ENCODE results near the gene GUSB.

The GUSB gene

DNA sequence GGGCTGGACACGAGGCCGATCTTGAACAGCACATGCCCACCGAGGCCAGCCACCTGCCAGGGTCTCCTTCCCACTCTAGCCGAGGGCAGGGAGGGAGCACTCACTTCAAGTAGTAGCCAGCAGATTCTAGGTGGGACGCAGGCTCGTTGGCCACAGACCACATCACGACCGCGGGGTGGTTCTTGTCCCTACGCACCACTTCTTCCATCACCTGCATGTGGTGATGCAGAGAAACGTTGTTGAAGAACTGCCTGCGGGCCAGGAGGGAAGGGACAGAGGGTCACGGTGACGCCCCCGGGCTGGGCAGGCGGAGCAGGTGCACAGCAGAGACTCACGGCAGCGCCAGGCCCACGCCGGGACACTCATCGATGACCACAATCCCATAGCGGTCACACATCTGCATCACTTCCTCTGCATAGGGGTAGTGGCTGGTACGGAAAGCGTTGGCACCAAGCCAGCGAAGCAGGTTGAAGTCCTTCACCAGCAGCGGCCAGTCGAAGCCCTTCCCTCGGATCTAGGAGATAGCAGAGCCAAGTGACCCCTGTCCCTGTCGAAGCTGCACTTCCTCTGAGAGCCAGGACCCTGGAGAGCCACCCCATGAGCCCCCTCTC lies 7.7 kb downstream of the GUSB start:
- TF ChIP-seq ZFP30 (CRISPR knock-in tag; IDR thresholded peaks at IDR 0.05) = no peak
- TF ChIP-seq ZNF8 (CRISPR knock-in tag; IDR thresholded peaks at IDR 0.05) = no peak
- no peak for TF ChIP-seq PPARA (CRISPR knock-in tag; IDR thresholded peaks at IDR 0.05; ENCODE audit: borderline replicate concordance)
- TF ChIP-seq ARNTL (CRISPR knock-in tag; IDR thresholded peaks at IDR 0.05; ENCODE audit: borderline replicate concordance, low read depth) = no peak
- TF ChIP-seq ISL1 (CRISPR knock-in tag; IDR thresholded peaks at IDR 0.05) = no peak
- no peak for TF ChIP-seq BACH2 (CRISPR knock-in tag; IDR thresholded peaks at IDR 0.05; ENCODE audit: borderline replicate concordance)
- no peak for TF ChIP-seq CSRNP3 (CRISPR knock-in tag; IDR thresholded peaks at IDR 0.05)
- TF ChIP-seq, protein P1, sequence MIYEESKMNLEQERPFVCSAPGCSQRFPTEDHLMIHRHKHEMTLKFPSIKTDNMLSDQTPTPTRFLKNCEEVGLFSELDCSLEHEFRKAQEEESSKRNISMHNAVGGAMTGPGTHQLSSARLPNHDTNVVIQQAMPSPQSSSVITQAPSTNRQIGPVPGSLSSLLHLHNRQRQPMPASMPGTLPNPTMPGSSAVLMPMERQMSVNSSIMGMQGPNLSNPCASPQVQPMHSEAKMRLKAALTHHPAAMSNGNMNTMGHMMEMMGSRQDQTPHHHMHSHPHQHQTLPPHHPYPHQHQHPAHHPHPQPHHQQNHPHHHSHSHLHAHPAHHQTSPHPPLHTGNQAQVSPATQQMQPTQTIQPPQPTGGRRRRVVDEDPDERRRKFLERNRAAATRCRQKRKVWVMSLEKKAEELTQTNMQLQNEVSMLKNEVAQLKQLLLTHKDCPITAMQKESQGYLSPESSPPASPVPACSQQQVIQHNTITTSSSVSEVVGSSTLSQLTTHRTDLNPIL (CRISPR knock-in tag; IDR thresholded peaks at IDR 0.05; ENCODE audit: low read depth) = no peak
- no peak for TF ChIP-seq TOX (CRISPR knock-in tag; IDR thresholded peaks at IDR 0.05; ENCODE audit: borderline replicate concordance)
- ATAC-seq = no peak

DNA sequence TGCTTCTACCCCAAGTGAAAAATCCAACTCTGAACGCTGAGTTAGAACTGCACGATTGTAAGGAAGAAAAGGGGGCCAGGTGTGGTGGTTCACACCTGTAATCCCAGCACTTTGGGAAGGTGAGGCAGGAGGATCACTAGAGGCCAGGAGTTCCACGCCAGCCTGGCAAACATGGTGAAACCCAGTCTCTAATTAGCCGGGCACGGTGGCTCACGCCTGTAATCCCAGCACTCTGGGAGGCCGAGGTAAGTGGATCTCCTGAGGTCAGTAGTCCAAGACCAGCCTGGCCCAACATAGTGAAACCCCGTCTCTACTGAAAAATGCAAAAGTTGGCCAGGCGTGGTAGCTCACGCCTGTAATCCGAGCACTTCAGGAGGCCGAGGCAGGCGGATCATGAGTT lies 9.0 kb downstream of the GUSB start:
- no peak for ATAC-seq
- TF ChIP-seq ARNTL (CRISPR knock-in tag; IDR thresholded peaks at IDR 0.05; ENCODE audit: borderline replicate concordance, low read depth) (no peak), GLIS3 (CRISPR knock-in tag; IDR thresholded peaks at IDR 0.05) (no peak), POU6F1 (CRISPR knock-in tag; IDR thresholded peaks at IDR 0.05; ENCODE audit: borderline replicate concordance, low read depth) (no peak), ESRRG (CRISPR knock-in tag; IDR thresholded peaks at IDR 0.05) (no peak), SNAI2 (CRISPR knock-in tag; IDR thresholded peaks at IDR 0.05) (no peak), ISL1 (CRISPR knock-in tag; IDR thresholded peaks at IDR 0.05) (no peak), BACH2 (CRISPR knock-in tag; IDR thresholded peaks at IDR 0.05; ENCODE audit: borderline replicate concordance) (no peak), ZNF8 (CRISPR knock-in tag; IDR thresholded peaks at IDR 0.05) (no peak)

DNA sequence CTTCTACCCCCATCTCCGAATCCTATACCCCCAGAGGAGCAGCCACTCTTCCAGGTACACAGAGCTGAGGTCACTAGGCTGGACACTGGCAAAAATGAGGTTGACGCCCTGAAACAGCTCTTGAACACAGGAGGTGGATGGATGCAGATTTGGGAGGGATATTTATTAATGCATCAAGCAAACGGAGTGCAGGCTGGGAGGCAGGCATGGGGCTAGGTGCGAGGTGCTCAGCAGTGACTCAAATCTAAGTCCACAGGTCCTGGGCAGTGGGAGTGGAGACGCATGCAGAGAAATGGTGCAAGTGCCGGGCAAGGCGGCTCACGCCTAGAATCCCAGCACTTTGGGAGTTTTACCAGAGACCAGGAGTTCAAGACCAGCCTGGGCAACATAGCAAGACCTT lies 11.0 kb downstream of the GUSB start:
- ATAC-seq = no peak
- TF ChIP-seq ISL1 (CRISPR knock-in tag; IDR thresholded peaks at IDR 0.05) = no peak
- no peak for TF ChIP-seq ZNF70 (CRISPR knock-in tag; IDR thresholded peaks at IDR 0.05)
- no peak for TF ChIP-seq PPARA (CRISPR knock-in tag; IDR thresholded peaks at IDR 0.05; ENCODE audit: borderline replicate concordance)
- TF ChIP-seq TOX (CRISPR knock-in tag; IDR thresholded peaks at IDR 0.05; ENCODE audit: borderline replicate concordance) = no peak
- TF ChIP-seq, protein P1 (CRISPR knock-in tag; IDR thresholded peaks at IDR 0.05; ENCODE audit: low read depth) = no peak

DNA sequence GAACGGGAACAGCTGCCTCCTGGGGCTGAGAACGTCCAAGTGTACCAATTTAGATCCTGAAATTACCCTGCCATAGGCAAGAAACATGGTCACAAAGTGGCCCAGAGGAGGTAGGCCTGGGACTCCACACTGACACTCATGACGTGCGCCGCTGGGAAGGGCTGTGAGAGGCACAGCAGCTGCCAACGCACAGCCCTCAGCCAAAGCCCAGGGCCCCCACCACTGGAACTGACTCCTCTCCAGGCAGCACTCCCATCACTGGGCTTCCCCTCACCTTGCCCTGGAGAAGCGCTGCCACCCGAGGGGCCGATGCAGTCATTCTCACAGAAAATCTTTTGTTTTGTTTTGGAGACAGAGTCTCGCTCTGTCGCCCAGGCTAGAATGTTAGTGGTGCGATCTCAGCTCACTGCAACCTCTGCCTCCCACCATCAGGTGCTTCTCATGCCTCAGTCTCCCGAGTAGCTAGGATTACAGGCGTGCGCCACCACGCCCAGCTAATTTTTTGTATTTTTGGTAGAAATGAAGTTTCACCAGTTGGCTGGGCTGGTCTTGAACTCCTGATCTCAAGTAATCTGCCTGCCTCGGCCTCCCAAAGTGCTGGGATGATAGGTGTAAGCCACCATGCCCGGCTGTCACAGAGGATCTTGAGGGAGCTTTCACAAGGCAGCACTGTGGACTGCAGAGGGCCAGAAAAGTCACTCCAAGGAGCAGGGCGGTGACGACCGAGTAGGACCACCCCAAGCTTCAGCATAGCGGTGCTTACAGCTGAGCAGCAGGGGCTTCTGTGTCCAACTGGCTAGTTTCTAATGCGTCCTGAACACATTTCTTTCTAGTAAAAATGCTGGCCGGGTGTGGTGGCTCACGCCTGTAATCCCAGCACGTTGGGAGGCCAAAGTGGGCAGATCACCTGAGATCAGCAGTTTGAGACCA lies 13.5 kb downstream of the GUSB start:
- ATAC-seq = no peak
- no peak for TF ChIP-seq CSDC2 (CRISPR knock-in tag; IDR thresholded peaks at IDR 0.05)
- TF ChIP-seq ESRRG (CRISPR knock-in tag; IDR thresholded peaks at IDR 0.05) = no peak
- no peak for TF ChIP-seq POU6F1 (CRISPR knock-in tag; IDR thresholded peaks at IDR 0.05; ENCODE audit: borderline replicate concordance, low read depth)
- TF ChIP-seq ZFP3 (CRISPR knock-in tag; IDR thresholded peaks at IDR 0.05) = no peak
- no peak for TF ChIP-seq ZFP30 (CRISPR knock-in tag; IDR thresholded peaks at IDR 0.05)
- no peak for TF ChIP-seq ARNTL (CRISPR knock-in tag; IDR thresholded peaks at IDR 0.05; ENCODE audit: borderline replicate concordance, low read depth)
- no peak for TF ChIP-seq SNAI2 (CRISPR knock-in tag; IDR thresholded peaks at IDR 0.05)
- no peak for TF ChIP-seq ZC3H10 (CRISPR knock-in tag; IDR thresholded peaks at IDR 0.05)
- TF ChIP-seq, protein P2, sequence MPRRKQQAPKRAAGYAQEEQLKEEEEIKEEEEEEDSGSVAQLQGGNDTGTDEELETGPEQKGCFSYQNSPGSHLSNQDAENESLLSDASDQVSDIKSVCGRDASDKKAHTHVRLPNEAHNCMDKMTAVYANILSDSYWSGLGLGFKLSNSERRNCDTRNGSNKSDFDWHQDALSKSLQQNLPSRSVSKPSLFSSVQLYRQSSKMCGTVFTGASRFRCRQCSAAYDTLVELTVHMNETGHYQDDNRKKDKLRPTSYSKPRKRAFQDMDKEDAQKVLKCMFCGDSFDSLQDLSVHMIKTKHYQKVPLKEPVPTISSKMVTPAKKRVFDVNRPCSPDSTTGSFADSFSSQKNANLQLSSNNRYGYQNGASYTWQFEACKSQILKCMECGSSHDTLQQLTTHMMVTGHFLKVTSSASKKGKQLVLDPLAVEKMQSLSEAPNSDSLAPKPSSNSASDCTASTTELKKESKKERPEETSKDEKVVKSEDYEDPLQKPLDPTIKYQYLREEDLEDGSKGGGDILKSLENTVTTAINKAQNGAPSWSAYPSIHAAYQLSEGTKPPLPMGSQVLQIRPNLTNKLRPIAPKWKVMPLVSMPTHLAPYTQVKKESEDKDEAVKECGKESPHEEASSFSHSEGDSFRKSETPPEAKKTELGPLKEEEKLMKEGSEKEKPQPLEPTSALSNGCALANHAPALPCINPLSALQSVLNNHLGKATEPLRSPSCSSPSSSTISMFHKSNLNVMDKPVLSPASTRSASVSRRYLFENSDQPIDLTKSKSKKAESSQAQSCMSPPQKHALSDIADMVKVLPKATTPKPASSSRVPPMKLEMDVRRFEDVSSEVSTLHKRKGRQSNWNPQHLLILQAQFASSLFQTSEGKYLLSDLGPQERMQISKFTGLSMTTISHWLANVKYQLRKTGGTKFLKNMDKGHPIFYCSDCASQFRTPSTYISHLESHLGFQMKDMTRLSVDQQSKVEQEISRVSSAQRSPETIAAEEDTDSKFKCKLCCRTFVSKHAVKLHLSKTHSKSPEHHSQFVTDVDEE (CRISPR knock-in tag; IDR thresholded peaks at IDR 0.05) = no peak
- no peak for TF ChIP-seq RARB (CRISPR knock-in tag; IDR thresholded peaks at IDR 0.05)
- no peak for TF ChIP-seq BACH2 (CRISPR knock-in tag; IDR thresholded peaks at IDR 0.05; ENCODE audit: borderline replicate concordance)
- no peak for TF ChIP-seq ZNF70 (CRISPR knock-in tag; IDR thresholded peaks at IDR 0.05)
- no peak for TF ChIP-seq OSR1 (CRISPR knock-in tag; IDR thresholded peaks at IDR 0.05)
- no peak for TF ChIP-seq ZNF8 (CRISPR knock-in tag; IDR thresholded peaks at IDR 0.05)
- no peak for TF ChIP-seq ZNF565 (CRISPR knock-in tag; conservative IDR thresholded peaks at IDR 0.05; ENCODE audit: low read depth)
- no peak for TF ChIP-seq TCF4 (CRISPR knock-in tag; IDR thresholded peaks at IDR 0.05; ENCODE audit: borderline replicate concordance)

Measured in SK-N-SH treated with all-trans-retinoic acid at 6 μM for 48 hours (cell line).